GM12878 (cell line): ENCODE data around the gene ETV7. TPM values are rescaled to one million over a fixed set of nuclear protein-coding genes. Genes with fewer than 3 reads are reported as not detected.

Experiments used
- ATAC-seq: fragments of 200-7000 bp; cut with Tn5 transposase; 3 replicates; pipeline ENCODE4 v1.9.1; 2020; ENCODE audit warnings: mild to moderate bottlenecking, moderate library complexity
- BruUV-seq: library from RNA; stranded (reverse); fragments of 400-500 nt; replicated peaks from 2 replicates; lab custom pipeline; 2021; lab: Mats Ljungman, UMichigan
- CTCF ChIA-PET: fragments of 300-600 bp; sonication (Branson Sonifier 250); formaldehyde crosslinking; extraction: SDS; loops from one replicate; lab custom pipeline; 2021; ENCODE audit warnings: inconsistent platforms; lab: Yijun Ruan, JAX
- POLR2A ChIA-PET: fragments of 350-600 bp; formaldehyde crosslinking; extraction: SDS; loops from one replicate; lab custom pipeline; 2021; ENCODE audit warnings: inconsistent platforms; lab: Charles Lee
- RAD21 ChIA-PET: fragments of 300-600 bp; sonication (Branson Sonifier 250); formaldehyde crosslinking; loops from one replicate; lab custom pipeline; 2023; ENCODE audit warnings: antibody characterized with exemption; ENCODE audit not compliant: unreplicated experiment; lab: Charles Lee
- SMC1A ChIA-PET: fragments of 300-600 bp; sonication (Branson Sonifier 250); formaldehyde crosslinking; loops from one replicate; lab custom pipeline; 2023; ENCODE audit not compliant: unreplicated experiment, uncharacterized antibody; lab: Charles Lee
- DNase-seq: peaks from one replicate; pipeline ENCODE4 v3.0.0-alpha.2; 2011; ENCODE audit warnings: low read depth, low spot score
- FAIRE-seq: peaks from 3 replicates; lab custom pipeline; 2011; peaks lifted over from hg19 to GRCh38; lab: Jason Lieb, UNC
- H2AFZ ChIP-seq: 2 replicates; pipeline ENCODE4 v1.6.0; 2011; ENCODE audit warnings: low read depth, low read length, control low read depth; ENCODE audit not compliant: control insufficient read depth
- H3K27ac ChIP-seq: 2 replicates; pipeline ENCODE4 v1.5.1; 2011; ENCODE audit warnings: control low read depth; ENCODE audit not compliant: control insufficient read depth, insufficient read depth
- H3K27me3 ChIP-seq, 2 experiments: replicated peaks in 1 of 2; 2 replicates each; pipeline versions ENCODE4 v1.6.0 to v1.6.1; 2011; ENCODE audit warnings: low read length in 1 of 2; ENCODE audit not compliant: control insufficient read depth in 2 of 2, insufficient read depth in 2 of 2
- H3K36me3 ChIP-seq, 2 experiments: 2 replicates each; pipeline ENCODE4 v1.5.1; 2011; ENCODE audit warnings: low read length in 1 of 2; ENCODE audit not compliant: control insufficient read depth in 2 of 2, insufficient read depth in 2 of 2
- H3K4me1 ChIP-seq: 2 replicates; pipeline ENCODE4 v1.6.1; 2011; ENCODE audit warnings: mild to moderate bottlenecking, low read length, moderate library complexity, mixed read lengths; ENCODE audit not compliant: control insufficient read depth, insufficient read depth
- H3K4me2 ChIP-seq: 2 replicates; pipeline ENCODE4 v1.6.0; 2011; ENCODE audit warnings: control low read depth; ENCODE audit not compliant: control insufficient read depth, insufficient read depth
- H3K4me3 ChIP-seq: fragments of 200-600 bp; sonication (generic); 2 replicates; pipeline ENCODE4 v1.5.1; 2016
- H3K79me2 ChIP-seq: 2 replicates; pipeline ENCODE4 v1.6.0; 2011; ENCODE audit warnings: low read length; ENCODE audit not compliant: control insufficient read depth, insufficient read depth
- H3K9ac ChIP-seq: 2 replicates; pipeline ENCODE4 v1.8.0; 2011; ENCODE audit warnings: low read length, control low read depth, mixed read lengths; ENCODE audit not compliant: control insufficient read depth, insufficient read depth
- H3K9me3 ChIP-seq: replicated peaks from 3 replicates; pipeline ENCODE4 v1.5.1; 2011; ENCODE audit warnings: mild to moderate bottlenecking, low read length; ENCODE audit not compliant: control insufficient read depth, insufficient read depth
- H4K20me1 ChIP-seq: 2 replicates; pipeline ENCODE4 v1.6.0; 2011; ENCODE audit not compliant: control insufficient read depth, insufficient read depth
- BMI1 ChIP-seq: fragments of 450-650 bp; IDR thresholded peaks from 2 replicates; pipeline ENCODE4 v1.6.1; 2016; ENCODE audit warnings: mild to moderate bottlenecking, moderate library complexity, borderline replicate concordance
- FOXM1 ChIP-seq: IDR thresholded peaks from 2 replicates; pipeline ENCODE4 v1.6.1; 2012; ENCODE audit warnings: low read depth, mild to moderate bottlenecking, inconsistent platforms, low read length, moderate library complexity
- PKNOX1 ChIP-seq: fragments of 450-650 bp; IDR thresholded peaks from 2 replicates; pipeline ENCODE4 v1.6.1; 2016; ENCODE audit warnings: mild to moderate bottlenecking
- PML ChIP-seq: IDR thresholded peaks from 2 replicates; pipeline ENCODE4 v1.6.1; 2012; ENCODE audit warnings: low read length, inconsistent platforms
- POLR2AphosphoS2 ChIP-seq: IDR thresholded peaks from 2 replicates; pipeline ENCODE4 v1.6.1; 2011; ENCODE audit warnings: low read depth, mild to moderate bottlenecking, low read length, improper control_type of control experiment, moderate library complexity
- WGBS: methylation state at CpG from one replicate; pipeline ENCODE4 v1.1.6; 2016; ENCODE audit warnings: low lambda C conversion rate; ENCODE audit not compliant: insufficient replicate concordance, insufficient coverage; ENCODE audit errors: missing lambda C conversion rate; 5-methylcytosine and 5-hydroxymethylcytosine counted together
- in situ Hi-C: fragments of 300-500 bp; cut with MboI; formaldehyde crosslinking; loops from 9 replicates; pipeline ENCODE4 v1.14.3; 2018; ENCODE audit warnings: mixed read lengths
- intact Hi-C: fragments of 100-400 bp; cut with micrococcal nuclease; formaldehyde crosslinking; loops from one replicate; pipeline ENCODE4 v1.14.2; 2022; ENCODE audit not compliant: unreplicated experiment
- polyA plus RNA-seq, 11 experiments: library from polyadenylated mRNA; depleted of rRNA in 4 of 11; unstranded in 6 of 11; stranded (reverse) in 5 of 11; fragments of >200 nt; fragmentation: Nextera tagmentation in 4 of 11; fragmentation: Illumina TruSeq in 1 of 11; extraction: Ambion mirVana in 4 of 11; extraction: Trizol in 1 of 11; gene quantifications; 1 replicate in 1 of 11; 2 replicates in 10 of 11; pipeline versions ENCODE4 v1.2.1 to v1.2.3, GENCODE V29; 2011 to 2016; ENCODE audit warnings: inconsistent platforms in 2 of 11, missing spikeins in 2 of 11, low read depth in 1 of 11
- total RNA-seq, 4 experiments: library from RNA; depleted of rRNA in 3 of 4; stranded (reverse); fragments of >200 nt in 3 of 4; fragmentation: Illumina TruSeq in 1 of 4; extraction: Trizol in 1 of 4; gene quantifications; 2 replicates each; pipeline versions ENCODE4 v1.2.1 to v1.2.3, GENCODE V29; 2013 to 2021

ETV7 gene
- total and polyA plus RNA-seq, 10 of the 15 experiments (the other 5 are each of a cell fraction or from before 2014, with no cell fraction given), result 0.04 to 1.8 (median 1.3) TPM

- TF ChIP-seq POLR2AphosphoS2 (no peak), FOXM1 (no peak), BMI1 (no peak)
Measured at GRCh38 chr6:36346486-36347273, 40.8 kb downstream of the ETV7 start (continued).

- CTCF ChIA-PET, result interaction anchor here (1.2 to 19.9 kb wide), 2 partner anchors 11 to 19 kb away, joined by 3 to 483 read pairs; no protein-coding TSS in a partner anchor
- 67% methylated on average over 13 of the region's 13 CpGs for WGBS
- Histone ChIP-seq H3K4me2 (no peak overlapping the region), H3K4me3 (no peak overlapping the region), H3K27me3 (no peaks in the 10 kb centered on the region), H3K36me3 (no peaks in the 10 kb centered on the region), H3K9me3 (no peaks in the 10 kb centered on the region), H3K79me2 (no peaks in the 10 kb centered on the region), H3K9ac (no peak overlapping the region), H3K4me1 (peaks cover 10% of the 10 kb centered on the region), H2AFZ (no peak overlapping the region), H3K27ac (no peak overlapping the region), H4K20me1 (no peaks in the 10 kb centered on the region)
- BruUV-seq, result no TSS peak
- intact Hi-C loops, result no loop called here
- POLR2A ChIA-PET, result interaction anchor here (0.6 to 3.0 kb wide), 4 partner anchors 9 to 236 kb away, joined by 4 to 9 read pairs (median 6); partner anchors contain the start of gene BNIP5
- no peak for DNase-seq
- in situ Hi-C loops, result no loop called here
- ATAC-seq, result no peak
- SMC1A ChIA-PET, result interaction anchor here (13.7 kb wide), 1 partner anchor 14 kb away, joined by 386 read pairs; no protein-coding TSS in a partner anchor
- RAD21 ChIA-PET, result interaction anchor here (0.5 to 1.1 kb wide), 4 partner anchors 12 to 249 kb away, joined by 3 to 5 read pairs (median 4); no protein-coding TSS in a partner anchor
- no peak for TF ChIP-seq PML
- peak; percentile 81 for TF ChIP-seq PKNOX1
- TF ChIP-seq BMI1, result 0 out of 2 replicates have a peak, but pooled peaks have one; percentile 21
- FAIRE-seq, result no peak
Measured at GRCh38 chr6:36345681-36346466, 41.6 kb downstream of the ETV7 start.
